Retina (tissue), 1 donor: Measurements from ENCODE around the gene DGCR2.
"Not testable (repeated sequence)": the region's sequence is repeated elsewhere in the genome, so short reads cannot be mapped to it uniquely, and the experiment has no call there.

Source experiments
- DNase-seq: peaks from one replicate; pipeline ENCODE4 v3.0.0-alpha.2; 2016

The DGCR2 gene

GRCh38 chr22:19079691-19080090, 42.5 kb downstream of the DGCR2 start:
- no peak for DNase-seq

GRCh38 chr22:19075404-19075803, 46.8 kb downstream of the DGCR2 start:
- no peak for DNase-seq

- not testable (repeated sequence) for DNase-seq
Observed at GRCh38 chr22:19072853-19073252, 49.4 kb downstream of the DGCR2 start.

GRCh38 chr22:19070397-19071169, 51.6 kb downstream of the DGCR2 start:
- no peak for DNase-seq

GRCh38 chr22:19069451-19069850, 52.8 kb downstream of the DGCR2 start:
- DNase-seq: no peak

- no peak for DNase-seq
Observed at GRCh38 chr22:19068784-19069271, 53.4 kb downstream of the DGCR2 start.

- DNase-seq: no peak
Observed at GRCh38 chr22:19067696-19068348, 54.4 kb downstream of the DGCR2 start.

GRCh38 chr22:19066531-19067271, 55.5 kb downstream of the DGCR2 start:
- no peak for DNase-seq

- no peak for DNase-seq
Observed at GRCh38 chr22:19065929-19066328, 56.3 kb downstream of the DGCR2 start.

- DNase-seq: no peak
Observed at GRCh38 chr22:19065298-19065859, 56.8 kb downstream of the DGCR2 start.

GRCh38 chr22:19064354-19065054, 57.7 kb downstream of the DGCR2 start:
- DNase-seq: no peak

GRCh38 chr22:19063581-19064353, 58.4 kb downstream of the DGCR2 start:
- no peak for DNase-seq

- DNase-seq: no peak
Observed at GRCh38 chr22:19062943-19063308, 59.3 kb downstream of the DGCR2 start.

- peak; percentile 11 for DNase-seq
Observed at GRCh38 chr22:19062139-19062942, 59.9 kb downstream of the DGCR2 start.

GRCh38 chr22:19061471-19062138, 60.6 kb downstream of the DGCR2 start:
- no peak for DNase-seq

GRCh38 chr22:19060356-19061009, 61.7 kb downstream of the DGCR2 start:
- DNase-seq: no peak

- no peak for DNase-seq
Observed at GRCh38 chr22:19059481-19060278, 62.5 kb downstream of the DGCR2 start.

GRCh38 chr22:19058713-19059451, 63.3 kb downstream of the DGCR2 start:
- DNase-seq: no peak
